Liver (tissue), 9 donors: ENCODE measurements around the gene SGK2. TPM values are rescaled to one million over a fixed set of nuclear protein-coding genes. Genes with fewer than 3 reads are reported as not detected.

ENCODE experiments used
- DNase-seq: peaks from one replicate; pipeline ENCODE4 v3.0.0-alpha.2; 2017; ENCODE audit warnings: low spot score
- H3K27ac ChIP-seq, 2 donors: one replicate each; pipeline ENCODE4 v1.7.0; 2013; ENCODE audit warnings: inconsistent platforms in 2 of 2, low read length in 2 of 2, control low read depth in 1 of 2, low read depth in 1 of 2, mild to moderate bottlenecking in 1 of 2
- H3K27me3 ChIP-seq, 4 donors: one replicate each; pipeline versions ENCODE4 v1.6.1 to v1.7.0; 2013; ENCODE audit warnings: low read length in 3 of 4, inconsistent platforms in 1 of 4, mild to moderate bottlenecking in 1 of 4, moderate library complexity in 1 of 4; ENCODE audit not compliant: control insufficient read depth in 4 of 4, insufficient read depth in 4 of 4
- H3K36me3 ChIP-seq, 4 donors: one replicate each; pipeline versions ENCODE4 v1.6.1 to v1.7.0; 2013; ENCODE audit warnings: low read length in 3 of 4, mild to moderate bottlenecking in 3 of 4, low read depth in 1 of 4, moderate library complexity in 1 of 4; ENCODE audit not compliant: control insufficient read depth in 4 of 4, insufficient read depth in 3 of 4
- H3K4me1 ChIP-seq, 4 donors: one replicate each; pipeline versions ENCODE4 v1.6.1 to v1.7.0; 2013; ENCODE audit warnings: low read length in 3 of 4, mild to moderate bottlenecking in 3 of 4, moderate library complexity in 1 of 4; ENCODE audit not compliant: control insufficient read depth in 4 of 4, insufficient read depth in 4 of 4
- H3K4me3 ChIP-seq, 3 donors: one replicate each; pipeline versions ENCODE4 v1.6.1 to v1.7.0; 2013; ENCODE audit warnings: low read length in 3 of 3, control low read depth in 1 of 3, low read depth in 1 of 3, mild to moderate bottlenecking in 1 of 3
- H3K9ac ChIP-seq, 2 donors: one replicate each; pipeline ENCODE4 v1.7.0; 2013; ENCODE audit warnings: low read length in 2 of 2, mild to moderate bottlenecking in 2 of 2, moderate library complexity in 2 of 2, control low read depth in 1 of 2, low read depth in 1 of 2
- H3K9me3 ChIP-seq, 4 donors: one replicate each; pipeline versions ENCODE4 v1.6.1 to v1.7.0; 2013; ENCODE audit warnings: low read length in 3 of 4; ENCODE audit not compliant: control insufficient read depth in 4 of 4
- EGR1 ChIP-seq, 2 donors: IDR thresholded peaks; 2 replicates each; pipeline ENCODE4 v1.6.1; 2016 to 2018; ENCODE audit warnings: antibody characterized with exemption in 2 of 2, low read depth in 2 of 2
- GABPA ChIP-seq, 2 donors: IDR thresholded peaks in 1 of 2; conservative IDR thresholded peaks in 1 of 2; 2 replicates each; pipeline ENCODE4 v1.6.1; 2016; ENCODE audit warnings: antibody characterized with exemption in 2 of 2, mild to moderate bottlenecking in 1 of 2, moderate library complexity in 1 of 2
- HNF4A ChIP-seq, 2 donors: conservative IDR thresholded peaks; 2 replicates each; pipeline ENCODE4 v1.6.1; 2016; ENCODE audit warnings: antibody characterized with exemption in 2 of 2, mild to moderate bottlenecking in 2 of 2
- HNF4G ChIP-seq: IDR thresholded peaks from 2 replicates; pipeline ENCODE4 v1.6.1; 2016; ENCODE audit warnings: antibody characterized with exemption
- JUND ChIP-seq, 2 donors: IDR thresholded peaks; 2 replicates each; pipeline ENCODE4 v1.6.1; 2016; ENCODE audit warnings: antibody characterized with exemption in 2 of 2
- NR2F2 ChIP-seq: IDR thresholded peaks from 2 replicates; pipeline ENCODE4 v1.6.1; 2016; ENCODE audit warnings: antibody characterized with exemption
- RAD21 ChIP-seq, 2 donors: IDR thresholded peaks; 2 replicates each; pipeline ENCODE4 v1.6.1; 2016; ENCODE audit warnings: antibody characterized with exemption in 2 of 2, mild to moderate bottlenecking in 2 of 2
- RXRA ChIP-seq, 2 donors: IDR thresholded peaks; 2 replicates each; pipeline ENCODE4 v1.6.1; 2017 to 2018; ENCODE audit warnings: antibody characterized with exemption in 2 of 2, mild to moderate bottlenecking in 1 of 2
- SP1 ChIP-seq: IDR thresholded peaks from 2 replicates; pipeline ENCODE4 v1.6.1; 2018; ENCODE audit warnings: antibody characterized with exemption, mild to moderate bottlenecking
- YY1 ChIP-seq: IDR thresholded peaks from 2 replicates; pipeline ENCODE4 v1.6.1; 2016; ENCODE audit warnings: antibody characterized with exemption, mild to moderate bottlenecking
- WGBS: extraction: QIAGEN DNeasy Blood & Tissue Kit; methylation state at CpG from one replicate; pipeline ENCODE4 v1.1.7; 2013; 5-methylcytosine and 5-hydroxymethylcytosine counted together
- polyA plus RNA-seq, 2 donors: library from polyadenylated mRNA; stranded (reverse) in 1 of 2; unstranded in 1 of 2; fragments of 200-250 nt in 1 of 2; fragments of >200 nt in 1 of 2; fragmentation: Nextera tagmentation in 1 of 2; extraction: Ambion mirVana in 1 of 2; gene quantifications; one replicate each; pipeline versions ENCODE4 v1.2.1 to v1.2.3, GENCODE V29; 2013 to 2015
- total RNA-seq, 2 donors: library from RNA; depleted of rRNA; stranded (reverse); fragments of >200 nt; gene quantifications; one replicate each; pipeline ENCODE4 v1.2.3, GENCODE V29; 2014
- TF ChIP-seq, protein P1 (sequence below): IDR thresholded peaks from 2 replicates; pipeline ENCODE4 v1.6.1; 2016; ENCODE audit warnings: antibody characterized with exemption
- TF ChIP-seq, protein P2 (sequence below): IDR thresholded peaks from 2 replicates; pipeline ENCODE4 v1.6.1; 2016; ENCODE audit warnings: antibody characterized with exemption, mild to moderate bottlenecking
- TF ChIP-seq, protein P3 (sequence below): fragments of 150-350 bp; IDR thresholded peaks from 2 replicates; pipeline ENCODE4 v1.5.1; 2017; ENCODE audit warnings: improper control_type of control experiment, low read depth, low read length; ENCODE audit not compliant: missing input control
- donor health status: healthy.
- donor health status: healthy.
- donor health status: healthy.
- donor health status: healthy.
- donor health status: healthy.

The SGK2 gene
- total and polyA plus RNA-seq, 4 donors, result 22.9 to 253 (median 60.3) TPM

DNA sequence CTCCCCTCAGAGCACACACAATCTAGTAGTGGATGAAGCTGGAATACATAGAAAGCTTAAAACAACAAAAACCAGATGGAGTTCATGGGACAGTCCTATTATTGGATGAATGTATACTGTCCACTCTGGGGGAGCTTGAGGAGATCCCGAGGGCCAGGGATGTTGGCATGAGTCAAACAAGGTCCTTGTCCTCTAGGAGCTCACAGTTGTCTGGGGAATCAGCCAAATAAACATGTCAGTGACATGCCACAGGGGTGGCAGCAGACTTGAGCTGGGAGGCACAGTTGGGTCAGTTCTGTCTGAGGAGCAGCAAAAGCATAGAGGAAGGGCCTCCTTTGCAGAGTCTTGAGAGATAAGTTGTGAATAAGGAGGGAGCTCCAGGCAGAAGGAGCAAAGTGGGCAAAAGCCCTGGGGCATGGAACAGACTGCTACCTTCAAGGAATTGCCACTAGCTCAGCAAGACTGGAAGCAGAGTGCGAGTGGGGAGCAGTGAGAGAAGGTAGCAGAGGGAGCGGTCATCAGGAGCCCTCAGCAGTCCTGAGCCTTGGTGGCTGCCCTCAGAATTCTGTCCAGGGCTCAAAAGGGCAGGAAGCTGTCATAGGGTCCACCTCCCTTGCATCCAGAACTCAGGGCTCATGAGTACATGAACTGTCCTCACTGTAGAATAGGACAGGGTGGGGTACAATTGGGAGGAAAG lies 29.2 kb upstream of the SGK2 start (continued):
- TF ChIP-seq, protein P1, sequence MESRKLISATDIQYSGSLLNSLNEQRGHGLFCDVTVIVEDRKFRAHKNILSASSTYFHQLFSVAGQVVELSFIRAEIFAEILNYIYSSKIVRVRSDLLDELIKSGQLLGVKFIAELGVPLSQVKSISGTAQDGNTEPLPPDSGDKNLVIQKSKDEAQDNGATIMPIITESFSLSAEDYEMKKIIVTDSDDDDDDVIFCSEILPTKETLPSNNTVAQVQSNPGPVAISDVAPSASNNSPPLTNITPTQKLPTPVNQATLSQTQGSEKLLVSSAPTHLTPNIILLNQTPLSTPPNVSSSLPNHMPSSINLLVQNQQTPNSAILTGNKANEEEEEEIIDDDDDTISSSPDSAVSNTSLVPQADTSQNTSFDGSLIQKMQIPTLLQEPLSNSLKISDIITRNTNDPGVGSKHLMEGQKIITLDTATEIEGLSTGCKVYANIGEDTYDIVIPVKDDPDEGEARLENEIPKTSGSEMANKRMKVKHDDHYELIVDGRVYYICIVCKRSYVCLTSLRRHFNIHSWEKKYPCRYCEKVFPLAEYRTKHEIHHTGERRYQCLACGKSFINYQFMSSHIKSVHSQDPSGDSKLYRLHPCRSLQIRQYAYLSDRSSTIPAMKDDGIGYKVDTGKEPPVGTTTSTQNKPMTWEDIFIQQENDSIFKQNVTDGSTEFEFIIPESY, result no peak
- TF ChIP-seq RAD21 (IDR thresholded peaks at IDR 0.05), result no peak
- no peak for TF ChIP-seq NR2F2
- no peak for TF ChIP-seq GABPA (IDR thresholded peaks at IDR 0.05 in 1 of 2, conservative IDR thresholded peaks at IDR 0.05 in 1 of 2)
- no peak for TF ChIP-seq JUND (IDR thresholded peaks at IDR 0.05)
- TF ChIP-seq YY1, result no peak
- no peak for TF ChIP-seq HNF4G

DNA sequence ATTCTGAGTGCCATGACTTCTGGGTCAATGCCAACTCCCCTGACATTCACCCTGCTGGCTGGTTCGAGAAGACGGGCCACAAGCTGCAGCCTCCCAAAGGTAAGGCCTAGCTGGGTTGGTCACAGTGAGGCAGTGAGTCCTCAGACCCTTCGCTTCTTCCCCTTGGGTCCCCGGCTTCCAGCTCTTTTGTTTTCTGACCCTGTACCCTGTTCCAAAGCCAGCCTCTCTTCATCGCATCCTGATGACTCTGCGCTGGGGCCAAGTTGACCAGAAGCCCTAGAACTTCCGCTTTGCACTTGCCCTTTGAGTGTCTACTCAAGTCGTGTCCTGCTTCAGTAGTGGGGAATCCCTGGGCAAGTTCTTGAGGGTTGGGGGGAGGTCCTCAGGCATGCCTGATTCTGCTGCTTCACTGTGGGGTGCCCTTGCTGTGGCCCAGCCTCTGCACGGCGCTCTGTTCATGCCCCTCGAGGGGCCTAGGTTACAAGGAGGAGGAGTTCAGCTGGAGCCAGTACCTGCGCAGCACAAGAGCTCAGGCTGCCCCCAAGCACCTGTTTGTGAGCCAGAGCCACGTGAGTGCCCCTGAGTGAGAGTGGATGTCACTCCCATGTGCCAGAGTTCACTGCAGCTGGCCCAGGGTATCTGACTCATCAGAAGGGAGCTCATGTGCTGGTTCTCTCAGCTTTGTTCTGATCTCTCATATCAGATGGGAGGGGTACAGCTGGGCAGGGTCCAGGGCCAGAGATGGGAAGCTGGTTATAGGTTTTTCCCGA lies 28.3 kb upstream of the SGK2 start:
- no peak overlapping the region for H3K27ac ChIP-seq
- no peak for TF ChIP-seq HNF4A (conservative IDR thresholded peaks at IDR 0.05)
- TF ChIP-seq SP1, result no peak
- TF ChIP-seq YY1, result no peak
- TF ChIP-seq, protein P2, sequence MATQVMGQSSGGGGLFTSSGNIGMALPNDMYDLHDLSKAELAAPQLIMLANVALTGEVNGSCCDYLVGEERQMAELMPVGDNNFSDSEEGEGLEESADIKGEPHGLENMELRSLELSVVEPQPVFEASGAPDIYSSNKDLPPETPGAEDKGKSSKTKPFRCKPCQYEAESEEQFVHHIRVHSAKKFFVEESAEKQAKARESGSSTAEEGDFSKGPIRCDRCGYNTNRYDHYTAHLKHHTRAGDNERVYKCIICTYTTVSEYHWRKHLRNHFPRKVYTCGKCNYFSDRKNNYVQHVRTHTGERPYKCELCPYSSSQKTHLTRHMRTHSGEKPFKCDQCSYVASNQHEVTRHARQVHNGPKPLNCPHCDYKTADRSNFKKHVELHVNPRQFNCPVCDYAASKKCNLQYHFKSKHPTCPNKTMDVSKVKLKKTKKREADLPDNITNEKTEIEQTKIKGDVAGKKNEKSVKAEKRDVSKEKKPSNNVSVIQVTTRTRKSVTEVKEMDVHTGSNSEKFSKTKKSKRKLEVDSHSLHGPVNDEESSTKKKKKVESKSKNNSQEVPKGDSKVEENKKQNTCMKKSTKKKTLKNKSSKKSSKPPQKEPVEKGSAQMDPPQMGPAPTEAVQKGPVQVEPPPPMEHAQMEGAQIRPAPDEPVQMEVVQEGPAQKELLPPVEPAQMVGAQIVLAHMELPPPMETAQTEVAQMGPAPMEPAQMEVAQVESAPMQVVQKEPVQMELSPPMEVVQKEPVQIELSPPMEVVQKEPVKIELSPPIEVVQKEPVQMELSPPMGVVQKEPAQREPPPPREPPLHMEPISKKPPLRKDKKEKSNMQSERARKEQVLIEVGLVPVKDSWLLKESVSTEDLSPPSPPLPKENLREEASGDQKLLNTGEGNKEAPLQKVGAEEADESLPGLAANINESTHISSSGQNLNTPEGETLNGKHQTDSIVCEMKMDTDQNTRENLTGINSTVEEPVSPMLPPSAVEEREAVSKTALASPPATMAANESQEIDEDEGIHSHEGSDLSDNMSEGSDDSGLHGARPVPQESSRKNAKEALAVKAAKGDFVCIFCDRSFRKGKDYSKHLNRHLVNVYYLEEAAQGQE, result no peak
- no peak for TF ChIP-seq EGR1 (IDR thresholded peaks at IDR 0.05; ENCODE audit: low read depth in 2 of 2)
- no peak for TF ChIP-seq RXRA (IDR thresholded peaks at IDR 0.05)
- TF ChIP-seq, protein P3, sequence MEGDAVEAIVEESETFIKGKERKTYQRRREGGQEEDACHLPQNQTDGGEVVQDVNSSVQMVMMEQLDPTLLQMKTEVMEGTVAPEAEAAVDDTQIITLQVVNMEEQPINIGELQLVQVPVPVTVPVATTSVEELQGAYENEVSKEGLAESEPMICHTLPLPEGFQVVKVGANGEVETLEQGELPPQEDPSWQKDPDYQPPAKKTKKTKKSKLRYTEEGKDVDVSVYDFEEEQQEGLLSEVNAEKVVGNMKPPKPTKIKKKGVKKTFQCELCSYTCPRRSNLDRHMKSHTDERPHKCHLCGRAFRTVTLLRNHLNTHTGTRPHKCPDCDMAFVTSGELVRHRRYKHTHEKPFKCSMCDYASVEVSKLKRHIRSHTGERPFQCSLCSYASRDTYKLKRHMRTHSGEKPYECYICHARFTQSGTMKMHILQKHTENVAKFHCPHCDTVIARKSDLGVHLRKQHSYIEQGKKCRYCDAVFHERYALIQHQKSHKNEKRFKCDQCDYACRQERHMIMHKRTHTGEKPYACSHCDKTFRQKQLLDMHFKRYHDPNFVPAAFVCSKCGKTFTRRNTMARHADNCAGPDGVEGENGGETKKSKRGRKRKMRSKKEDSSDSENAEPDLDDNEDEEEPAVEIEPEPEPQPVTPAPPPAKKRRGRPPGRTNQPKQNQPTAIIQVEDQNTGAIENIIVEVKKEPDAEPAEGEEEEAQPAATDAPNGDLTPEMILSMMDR, result no peak
- no peak overlapping the region for H3K9ac ChIP-seq
- no peaks in the 10 kb centered on the region for H3K9me3 ChIP-seq
- H3K36me3 ChIP-seq, result peaks cover 0 to 2% (median 0%) of the 10 kb centered on the region in 4 donors
- no peak overlapping the region for H3K4me3 ChIP-seq
- no peak for DNase-seq
- no peaks in the 10 kb centered on the region for H3K27me3 ChIP-seq
- WGBS, result 91% methylated on average over 14 of the region's 14 CpGs
- no peaks in the 10 kb centered on the region for H3K4me1 ChIP-seq
